ENCODE measurements around the gene WDR93. TPM values are rescaled to one million over a fixed set of nuclear protein-coding genes. Genes with fewer than 3 reads are reported as not detected.
"Not testable (repeated sequence)": the region's sequence is repeated elsewhere in the genome, so short reads cannot be mapped to it uniquely, and the experiment has no call there.

WDR93 gene
- total RNA-seq, 1 donor from 2014 or later, result 0.16 TPM

DNA sequence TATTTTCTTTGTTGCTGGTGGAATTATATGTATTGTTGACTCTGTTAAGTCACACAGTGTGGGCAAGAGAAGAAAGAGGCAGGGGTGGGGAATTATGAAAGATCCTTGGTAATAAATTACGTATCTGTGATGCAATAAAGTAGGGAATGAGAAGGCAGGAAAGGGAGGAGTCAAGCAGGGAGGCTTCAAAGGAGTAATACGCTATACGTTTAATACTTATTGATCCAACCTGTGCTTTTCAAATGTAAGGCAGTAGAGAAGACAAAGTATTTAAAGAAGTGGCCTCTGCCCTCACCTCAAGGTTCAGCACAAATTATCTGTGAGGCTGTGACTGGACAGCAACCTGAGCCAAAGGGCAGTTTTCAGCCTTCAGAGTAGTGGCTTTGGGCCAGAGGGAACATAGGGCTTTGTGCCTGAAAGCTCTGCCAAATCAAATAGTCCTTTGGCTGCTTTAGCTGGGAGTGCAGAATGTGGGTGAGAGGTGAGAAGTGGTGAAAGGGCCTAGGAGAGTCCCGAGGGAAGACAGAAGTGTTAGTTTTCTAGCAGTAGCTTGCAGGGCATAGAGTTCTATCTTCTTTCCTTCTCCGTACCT is 10.2 kb upstream of the WDR93 start:
- intact Hi-C loops (cut with micrococcal nuclease), result no loop called here
- POLR2A ChIA-PET, result no interaction called here

GRCh38 chr15:89681146-89681545 is 9.5 kb upstream of the WDR93 start:
- peaks cover 3% of the 10 kb centered on the region for H3K36me3 Mint-ChIP-seq (ENCODE audit: low read depth)
- TF ChIP-seq CTCF (IDR thresholded peaks at IDR 0.05), result no peak
- no peaks in the 10 kb centered on the region for H3K9me3 Mint-ChIP-seq
- CTCF ChIA-PET, result no interaction called here
- H3K27me3 Mint-ChIP-seq, result no peaks in the 10 kb centered on the region
- no peak overlapping the region for H3K27ac Mint-ChIP-seq
- intact Hi-C loops (cut with micrococcal nuclease), result no loop called here
- POLR2A ChIA-PET, result no interaction called here
- H3K4me3 Mint-ChIP-seq, result no peak overlapping the region
- H3K4me1 Mint-ChIP-seq, result no peaks in the 10 kb centered on the region
- ATAC-seq (ENCODE audit: low read depth), result no peak
- DNase-seq, result no peak

More for the DNA sequence above, 10.2 kb upstream of the WDR93 start:
- no peaks in the 10 kb centered on the region for H3K9me3 Mint-ChIP-seq
- CTCF ChIA-PET, result no interaction called here
- H3K27me3 Mint-ChIP-seq, result no peaks in the 10 kb centered on the region
- H3K27ac Mint-ChIP-seq, result no peak overlapping the region
- ATAC-seq (ENCODE audit: low read depth) (no peak), DNase-seq (no peak)
- TF ChIP-seq CTCF (IDR thresholded peaks at IDR 0.05), result no peak
- no peaks in the 10 kb centered on the region for H3K4me1 Mint-ChIP-seq
- H3K4me3 Mint-ChIP-seq, result no peak overlapping the region
- peaks cover under 1% of the 10 kb centered on the region for H3K36me3 Mint-ChIP-seq (ENCODE audit: low read depth)

GRCh38 chr15:89685995-89686394 is 4.6 kb upstream of the WDR93 start:
- ATAC-seq (ENCODE audit: low read depth), result no peak
- peaks cover 7% of the 10 kb centered on the region for H3K36me3 Mint-ChIP-seq (ENCODE audit: low read depth)
- no peaks in the 10 kb centered on the region for H3K9me3 Mint-ChIP-seq
- no peak overlapping the region for H3K4me3 Mint-ChIP-seq
- ChIA-PET POLR2A (no interaction called here), CTCF (no interaction called here)
- no peak overlapping the region for H3K27ac Mint-ChIP-seq
- intact Hi-C loops (cut with micrococcal nuclease), result no loop called here
- TF ChIP-seq CTCF (IDR thresholded peaks at IDR 0.05), result no peak
- H3K27me3 Mint-ChIP-seq, result no peaks in the 10 kb centered on the region
- no peak for DNase-seq
- peaks cover 10% of the 10 kb centered on the region for H3K4me1 Mint-ChIP-seq

- DNase-seq, result no peak
Measured at GRCh38 chr15:89686522-89686921, 4.1 kb upstream of the WDR93 start.

GRCh38 chr15:89689930-89690275 is 708 bp upstream of the WDR93 start:
- H3K4me3 Mint-ChIP-seq, result peak overlapping the region; percentile 90
- H3K36me3 Mint-ChIP-seq (ENCODE audit: low read depth); H3K27me3 Mint-ChIP-seq: not testable (repeated sequence)

More at GRCh38 chr15:89686522-89686921, 4.1 kb upstream of the WDR93 start:
- H3K4me3 Mint-ChIP-seq, result no peak overlapping the region
- no peak for TF ChIP-seq CTCF (IDR thresholded peaks at IDR 0.05)
- intact Hi-C loops (cut with micrococcal nuclease), result no loop called here
- ChIA-PET POLR2A (no interaction called here), CTCF (no interaction called here)
- H3K4me1 Mint-ChIP-seq, result peaks cover 12% of the 10 kb centered on the region
- no peak overlapping the region for H3K27ac Mint-ChIP-seq
- H3K36me3 Mint-ChIP-seq (ENCODE audit: low read depth), result peaks cover 7% of the 10 kb centered on the region
- no peaks in the 10 kb centered on the region for H3K27me3 Mint-ChIP-seq
- no peaks in the 10 kb centered on the region for H3K9me3 Mint-ChIP-seq
- ATAC-seq (ENCODE audit: low read depth), result no peak

GRCh38 chr15:89693091-89693490 is 2.5 kb downstream of the WDR93 start:
- H3K4me3 Mint-ChIP-seq, result no peak overlapping the region
- ChIA-PET CTCF (no interaction called here), POLR2A (no interaction called here)
- intact Hi-C loops (cut with micrococcal nuclease), result loop anchor here (5.0 to 10.0 kb wide), 3 partner anchors 118 to 1244 kb away; partner anchors contain the start of genes CIB1, GDPGP1, TICRR and UNC45A
- no peak overlapping the region for H3K27ac Mint-ChIP-seq
- DNase-seq (no peak), ATAC-seq (ENCODE audit: low read depth) (no peak)
- H3K4me1 Mint-ChIP-seq, result peaks cover 19% of the 10 kb centered on the region
- peaks cover 4% of the 10 kb centered on the region for H3K36me3 Mint-ChIP-seq (ENCODE audit: low read depth)
- no peak for TF ChIP-seq CTCF (IDR thresholded peaks at IDR 0.05)
- no peaks in the 10 kb centered on the region for H3K9me3 Mint-ChIP-seq
- H3K27me3 Mint-ChIP-seq, result peaks cover 2% of the 10 kb centered on the region

More at GRCh38 chr15:89689930-89690275, 708 bp upstream of the WDR93 start:
- POLR2A ChIA-PET; H3K9me3 Mint-ChIP-seq; CTCF ChIA-PET; DNase-seq; ATAC-seq (ENCODE audit: low read depth): not testable (repeated sequence)
- H3K27ac Mint-ChIP-seq, result peak overlapping the region; percentile 77
- H3K4me1 Mint-ChIP-seq, result peaks cover 19% of the 10 kb centered on the region
- intact Hi-C loops (cut with micrococcal nuclease), result loop anchor here (5.0 to 10.0 kb wide), 3 partner anchors 115 to 1247 kb away; partner anchors contain the start of genes CIB1, GDPGP1, TICRR and UNC45A

Data from activated B cell treated with CpG ODN at 0.5 μM for 24 hours (primary cell).